GM10266 (cell line): Measurements from ENCODE around the gene NLGN1.

Experiments
- DNase-seq: peaks from one replicate; pipeline ENCODE4 v3.0.0; 2012; ENCODE audit errors: extremely low spot score
- CTCF ChIP-seq: IDR thresholded peaks from 2 replicates; pipeline ENCODE4 v1.5.1; 2012; ENCODE audit warnings: mild to moderate bottlenecking, low read depth; ENCODE audit not compliant: control insufficient read depth, insufficient read depth; ENCODE audit errors: missing control alignments

NLGN1 gene

GRCh38 chr3:174331095-174331800 is 933.7 kb downstream of the NLGN1 start:
- TF ChIP-seq CTCF = no peak
- DNase-seq = no peak

- no peak for TF ChIP-seq CTCF
- no peak for DNase-seq
Measured at GRCh38 chr3:174332391-174332790, 934.8 kb downstream of the NLGN1 start.

GRCh38 chr3:174333640-174334039 is 936.1 kb downstream of the NLGN1 start:
- DNase-seq = no peak
- TF ChIP-seq CTCF = no peak

GRCh38 chr3:174334111-174334510 is 936.6 kb downstream of the NLGN1 start:
- no peak for DNase-seq
- no peak for TF ChIP-seq CTCF

GRCh38 chr3:174335324-174335723 is 937.8 kb downstream of the NLGN1 start:
- no peak for DNase-seq
- no peak for TF ChIP-seq CTCF

GRCh38 chr3:174335910-174336309 is 938.4 kb downstream of the NLGN1 start:
- no peak for TF ChIP-seq CTCF
- DNase-seq = no peak
